HuH-7 (cell line): ENCODE results near the gene RALGAPA2.
A peak's percentile ranks its signal among the peaks of the same experiment; 100 is the strongest.

ENCODE experiments used
- DNase-seq: peaks from one replicate; pipeline ENCODE4 v3.0.0; 2011; ENCODE audit warnings: low spot score

Gene RALGAPA2

DNA sequence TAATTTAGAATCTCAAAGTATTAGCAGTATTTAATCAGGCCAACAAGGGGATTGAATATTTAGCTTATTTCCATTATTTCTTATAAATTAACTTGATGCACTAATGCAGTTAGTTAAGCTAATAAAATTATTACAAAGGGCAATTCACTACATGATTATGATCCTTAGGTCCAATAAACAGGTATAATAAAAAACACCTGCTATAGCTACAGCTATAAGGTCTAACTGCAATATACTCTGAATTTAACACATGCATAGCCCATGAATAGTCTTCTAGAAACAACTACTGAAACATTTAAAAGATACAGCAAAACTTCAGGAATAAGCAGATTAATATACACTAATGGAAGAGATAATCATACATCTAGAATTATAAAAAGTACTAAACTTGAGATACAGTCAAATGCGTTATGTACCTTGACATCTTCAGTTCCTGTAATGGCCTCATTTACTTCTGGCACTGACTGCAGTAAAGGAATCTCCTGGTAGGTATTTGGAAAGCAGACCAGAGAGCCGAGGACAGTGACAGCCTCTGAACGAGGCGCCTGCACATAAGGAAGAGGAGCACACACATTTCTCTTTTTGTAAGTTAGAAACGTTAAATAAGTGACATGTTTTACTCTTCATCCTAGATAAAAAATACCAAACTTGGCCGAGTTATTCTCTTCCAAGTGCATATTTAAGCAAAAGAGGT is 176.1 kb downstream of the RALGAPA2 start:
- DNase-seq, result no peak

DNA sequence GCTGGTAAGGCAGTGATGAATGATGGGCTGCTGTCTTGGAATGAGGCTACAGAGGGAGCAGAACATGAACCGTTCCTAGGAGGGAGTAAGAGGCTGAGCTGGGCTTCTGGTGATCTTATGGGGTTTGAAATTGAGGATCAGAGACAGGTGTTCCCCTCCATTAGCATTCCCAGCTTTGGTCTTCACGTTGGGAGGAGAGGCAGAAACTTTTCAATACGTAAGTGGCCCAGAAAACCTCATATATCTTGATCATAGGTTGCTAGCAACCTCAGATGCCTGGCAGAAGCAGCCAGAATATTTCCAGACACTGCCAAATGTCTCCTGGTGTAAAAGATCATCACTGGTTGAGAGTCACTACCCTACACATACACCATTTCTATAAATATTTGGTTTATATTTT is 177.4 kb downstream of the RALGAPA2 start:
- DNase-seq, result no peak

DNA sequence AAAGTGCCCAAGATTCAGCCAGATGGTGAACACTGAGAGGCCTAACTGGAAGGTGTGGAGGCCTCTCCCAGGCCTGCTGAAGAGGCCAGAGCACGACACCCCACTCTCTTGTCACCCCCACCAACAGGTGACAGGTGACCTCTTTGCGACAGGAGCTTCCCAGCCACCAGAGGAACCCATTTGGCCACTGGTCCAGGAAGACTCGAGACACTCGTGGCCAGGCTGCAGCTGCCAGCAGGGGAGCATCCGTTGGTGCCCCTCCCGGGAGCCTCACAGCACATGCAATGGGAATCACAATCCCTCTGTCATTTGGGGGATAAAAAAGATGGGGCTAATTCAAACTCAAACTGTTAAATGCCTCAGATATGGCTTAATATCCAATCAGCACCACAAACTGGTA is 181.2 kb downstream of the RALGAPA2 start:
- no peak for DNase-seq

DNA sequence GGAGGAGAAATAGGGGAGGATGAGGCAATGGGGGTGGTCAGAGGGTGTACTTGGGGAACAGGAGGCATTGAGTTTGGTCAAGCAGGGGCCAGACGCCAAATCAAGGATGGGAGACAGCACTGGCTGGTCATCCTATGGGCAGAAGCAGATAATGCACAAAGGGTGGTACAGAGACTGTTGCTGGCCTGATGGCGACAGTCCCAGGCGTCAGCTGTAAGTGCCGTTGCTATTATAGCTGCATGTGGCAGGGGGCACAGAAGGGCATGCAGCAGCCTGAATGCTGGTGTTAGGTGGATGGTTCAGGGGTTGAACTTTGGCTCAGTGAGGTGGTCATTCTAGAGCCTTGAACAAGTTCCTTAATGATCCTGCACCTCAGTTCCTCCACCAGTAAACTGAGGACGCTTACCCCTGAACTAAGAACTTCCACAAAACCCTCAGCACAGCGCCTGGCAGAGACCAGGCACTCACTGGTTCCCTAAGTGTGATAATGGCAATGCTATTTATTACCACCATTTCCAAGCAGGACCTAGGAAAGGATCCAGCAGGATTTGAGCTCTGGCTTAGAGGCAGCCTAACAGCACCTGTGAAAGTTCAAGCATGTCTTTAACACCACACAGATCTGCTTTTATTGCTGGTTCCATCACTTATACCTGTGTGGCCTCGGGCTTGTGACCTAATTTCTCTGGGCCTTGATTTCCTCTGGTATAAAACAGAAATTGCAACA is 181.9 kb downstream of the RALGAPA2 start:
- DNase-seq, result no peak

DNA sequence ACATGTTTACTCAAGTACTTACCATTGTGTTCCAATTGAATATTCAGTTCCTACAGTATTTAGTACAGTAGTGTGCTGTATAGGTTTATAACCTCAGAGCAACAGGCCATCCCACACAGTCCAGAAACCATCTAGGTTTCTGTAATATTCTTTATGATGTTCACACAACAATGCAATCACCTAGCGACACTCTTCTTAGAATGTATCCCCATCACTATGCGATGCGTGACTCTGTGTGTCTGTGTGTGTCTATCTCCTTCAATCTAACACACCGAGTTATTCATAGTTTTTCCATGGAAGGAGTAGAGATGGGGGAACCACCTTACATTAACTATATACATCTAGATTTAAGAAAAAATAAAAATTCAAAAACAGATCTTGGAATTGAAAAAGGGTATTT is 182.8 kb downstream of the RALGAPA2 start:
- no peak for DNase-seq

DNA sequence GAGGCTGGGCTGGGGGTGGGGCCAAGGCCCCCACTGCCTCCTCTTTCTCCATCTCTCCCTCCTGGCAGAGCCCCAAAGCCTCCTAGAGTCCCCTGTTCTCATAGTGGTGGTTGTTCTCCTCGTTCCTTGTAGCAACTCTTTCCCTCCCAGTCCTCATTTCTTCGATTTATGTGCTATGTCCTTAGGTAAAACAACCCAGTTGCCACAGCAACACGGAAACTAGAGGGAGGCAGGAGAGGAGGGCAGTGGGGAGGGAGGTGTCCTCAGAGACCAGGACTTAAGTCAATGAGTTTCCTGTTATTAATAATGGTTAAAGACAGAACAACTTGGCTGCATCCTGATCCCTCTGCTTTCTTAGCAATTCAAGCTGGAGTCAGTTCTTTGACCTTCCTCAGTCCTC is 183.6 kb downstream of the RALGAPA2 start:
- no peak for DNase-seq

DNA sequence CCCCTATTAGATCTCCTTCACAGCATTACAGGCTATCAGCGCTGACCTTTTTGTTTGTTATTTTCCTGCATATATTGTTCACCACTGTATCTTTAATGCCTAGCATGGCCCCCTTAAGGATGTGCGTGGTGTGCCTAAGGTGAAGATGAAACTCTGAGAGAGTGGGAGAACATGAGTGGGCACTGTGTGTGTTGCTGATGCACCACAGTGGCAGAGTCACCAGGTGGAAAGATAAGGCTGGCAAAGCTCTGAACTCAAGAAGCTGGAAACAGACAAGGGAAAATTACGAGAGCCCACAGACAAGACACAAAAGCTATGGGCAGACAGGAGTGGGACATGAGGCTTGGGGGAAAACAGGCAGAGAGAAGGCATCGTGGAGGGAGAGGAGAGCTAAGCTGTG is 184.8 kb downstream of the RALGAPA2 start:
- no peak for DNase-seq

DNA sequence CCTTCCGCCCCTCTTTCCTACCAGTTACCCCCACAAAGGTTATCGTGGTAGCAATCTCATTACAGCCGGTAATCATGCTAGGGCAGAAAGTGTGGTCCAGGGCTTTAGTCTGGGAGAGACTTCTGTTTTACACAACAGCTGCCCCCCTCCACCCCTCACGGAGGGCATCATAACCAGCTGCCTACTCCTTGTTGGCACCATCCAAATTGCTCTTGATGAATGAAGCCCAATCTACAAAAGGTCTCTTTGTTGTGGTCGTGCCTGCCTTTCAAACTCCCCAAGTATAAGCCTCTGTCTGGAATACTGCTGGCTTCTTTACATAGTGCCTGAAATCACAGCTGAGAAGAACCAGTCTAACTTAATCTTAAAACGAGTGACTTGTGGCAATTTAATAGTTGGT is 186.7 kb downstream of the RALGAPA2 start:
- DNase-seq, result no peak

DNA sequence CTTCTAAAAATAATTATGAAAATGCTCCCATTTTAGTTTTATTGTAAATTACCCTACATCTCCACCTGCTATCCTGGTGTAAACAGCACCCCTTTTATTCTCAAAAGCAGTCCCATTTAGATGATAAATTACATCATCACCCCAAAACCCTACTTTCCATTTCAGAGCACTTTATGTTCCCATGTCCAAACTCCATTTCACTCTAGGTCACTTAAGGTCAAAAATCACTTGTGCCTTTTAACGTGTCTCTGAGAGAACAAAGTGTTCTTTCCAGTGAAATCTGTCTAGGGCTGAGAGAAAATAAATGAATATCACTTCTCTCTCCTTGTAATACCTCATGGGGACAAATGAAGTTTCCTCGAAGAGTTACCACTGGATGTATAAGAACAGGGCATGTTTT is 187.2 kb downstream of the RALGAPA2 start:
- DNase-seq, result no peak

DNA sequence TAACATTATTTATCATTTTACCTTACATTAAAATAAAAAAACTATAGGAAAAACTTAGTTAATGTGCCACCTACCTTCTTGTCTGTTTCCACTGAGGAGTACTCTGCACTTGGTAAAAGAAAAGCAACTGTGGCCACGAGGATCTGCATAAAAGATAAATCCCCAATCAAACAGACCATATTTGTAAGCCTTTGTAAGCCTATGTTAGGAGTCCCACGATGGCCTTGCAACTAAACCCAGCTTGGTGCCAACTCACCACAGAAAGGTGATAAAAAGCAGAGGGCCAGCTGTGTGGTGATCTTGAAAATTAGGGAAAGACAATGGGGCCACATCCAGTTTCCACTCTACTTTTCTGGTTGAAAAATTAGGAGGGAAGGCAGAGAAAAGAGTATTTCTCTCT is 187.7 kb downstream of the RALGAPA2 start:
- no peak for DNase-seq

DNA sequence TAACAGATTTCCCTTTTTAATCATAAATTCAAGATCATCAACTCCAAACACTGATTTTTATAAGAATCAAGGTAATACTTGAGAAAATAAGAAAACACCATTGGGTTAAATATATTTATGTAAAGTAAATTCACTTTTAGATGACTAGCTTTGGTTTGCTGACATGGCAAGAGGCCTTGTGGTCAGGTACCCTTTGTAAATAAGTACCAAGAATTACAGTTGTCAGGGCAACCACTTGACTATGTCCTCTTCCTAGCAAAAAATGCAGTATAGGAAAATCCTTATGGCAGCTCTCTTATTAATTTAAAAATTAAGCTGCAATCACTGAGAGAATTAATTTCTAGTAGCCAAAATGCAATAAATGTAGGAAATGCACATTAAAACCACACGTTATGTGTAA is 190.7 kb downstream of the RALGAPA2 start:
- no peak for DNase-seq

DNA sequence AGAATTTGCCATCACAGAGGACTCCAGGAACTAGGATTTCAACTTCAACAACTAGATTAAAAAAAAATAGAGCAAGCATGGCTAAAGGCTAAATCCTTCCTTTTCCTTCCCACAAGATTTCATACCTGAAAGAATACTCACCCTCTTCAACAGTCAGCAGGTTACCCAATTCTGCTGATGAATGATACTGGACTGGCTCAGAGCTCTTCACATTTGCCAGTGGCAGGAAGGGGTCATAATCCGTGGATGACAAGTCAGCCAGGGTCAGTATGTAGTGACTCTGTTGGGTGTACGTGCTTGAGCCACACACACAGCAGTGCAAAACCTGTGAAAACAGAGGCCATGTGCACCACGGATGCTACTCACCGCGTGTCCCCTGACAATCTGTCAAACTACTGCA is 191.7 kb downstream of the RALGAPA2 start:
- no peak for DNase-seq

DNA sequence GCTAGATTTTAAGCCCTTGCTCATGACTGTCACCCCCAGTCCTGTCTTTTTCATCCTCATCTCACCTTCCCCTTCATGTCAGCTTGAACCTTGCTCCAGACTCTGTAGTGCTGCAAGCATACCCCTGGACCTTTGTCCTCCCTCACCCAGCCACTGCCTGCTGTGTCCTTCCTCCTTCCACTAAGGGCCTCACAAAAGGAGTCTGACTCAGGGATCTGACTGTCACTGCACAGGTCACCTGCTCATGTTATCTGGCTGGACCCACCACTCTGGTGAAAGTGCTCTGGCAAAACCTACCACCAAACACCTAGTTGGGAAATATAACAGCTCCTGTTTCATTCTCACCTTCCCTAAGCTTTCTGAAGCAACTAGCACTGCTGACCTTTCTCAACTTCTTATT is 193.2 kb downstream of the RALGAPA2 start:
- DNase-seq, result peak; percentile 20

DNA sequence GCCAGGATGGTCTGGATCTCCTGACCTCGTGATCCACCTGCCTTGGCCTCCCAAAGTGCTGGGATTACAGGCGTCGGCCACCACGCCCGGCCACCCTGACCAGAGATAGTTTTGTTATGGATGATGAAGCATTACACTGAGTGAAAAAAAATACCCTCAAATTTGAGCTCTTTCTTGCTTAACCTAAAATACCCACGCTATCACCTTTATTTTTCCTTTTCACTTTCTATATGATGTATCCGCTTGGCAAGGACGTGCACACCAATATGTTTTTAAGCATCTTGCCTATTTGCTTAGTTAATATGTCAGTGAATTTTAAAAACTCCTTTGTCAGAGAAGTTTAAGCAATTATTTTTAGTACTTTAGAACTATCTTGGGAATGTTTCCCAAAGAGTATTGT is 194.2 kb downstream of the RALGAPA2 start:
- no peak for DNase-seq

DNA sequence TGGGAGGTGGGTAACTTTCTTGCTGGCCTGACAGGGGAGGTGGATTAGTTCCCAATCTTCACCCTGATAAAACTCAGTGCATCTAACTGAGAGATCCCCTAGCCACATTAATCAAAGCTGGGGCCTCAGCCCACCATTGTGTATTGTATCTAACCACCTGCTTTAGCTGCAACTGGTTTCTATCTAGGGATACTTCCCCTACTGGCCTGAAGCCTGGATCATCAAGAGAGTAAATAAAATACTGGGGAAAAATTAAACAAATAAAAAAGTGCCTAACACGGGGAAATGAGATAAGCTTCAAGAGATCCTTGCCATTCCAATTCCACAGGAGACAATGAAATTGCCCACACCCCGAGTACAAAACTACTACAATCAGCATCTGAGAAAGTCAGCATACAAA is 195.1 kb downstream of the RALGAPA2 start:
- no peak for DNase-seq

DNA sequence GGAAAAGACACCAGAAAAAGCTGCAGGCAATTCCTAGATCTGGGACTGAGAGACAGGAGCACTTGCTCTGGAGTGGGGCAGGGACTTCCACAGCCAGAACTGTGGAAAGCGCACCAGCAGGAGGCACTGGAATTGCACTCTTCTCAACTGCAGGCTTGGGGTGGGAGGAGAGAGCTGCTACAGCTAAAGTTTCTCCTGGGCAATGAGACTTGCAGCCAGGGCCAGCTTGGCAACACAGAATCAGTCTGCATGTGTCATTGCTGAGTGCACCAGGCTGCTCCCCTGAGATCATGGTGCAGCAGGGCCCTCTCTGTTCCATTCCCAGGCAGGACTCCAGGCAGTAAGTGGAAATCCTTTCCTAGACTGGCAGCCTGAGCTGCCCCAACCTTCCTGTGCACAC is 198.7 kb downstream of the RALGAPA2 start:
- DNase-seq, result no peak

DNA sequence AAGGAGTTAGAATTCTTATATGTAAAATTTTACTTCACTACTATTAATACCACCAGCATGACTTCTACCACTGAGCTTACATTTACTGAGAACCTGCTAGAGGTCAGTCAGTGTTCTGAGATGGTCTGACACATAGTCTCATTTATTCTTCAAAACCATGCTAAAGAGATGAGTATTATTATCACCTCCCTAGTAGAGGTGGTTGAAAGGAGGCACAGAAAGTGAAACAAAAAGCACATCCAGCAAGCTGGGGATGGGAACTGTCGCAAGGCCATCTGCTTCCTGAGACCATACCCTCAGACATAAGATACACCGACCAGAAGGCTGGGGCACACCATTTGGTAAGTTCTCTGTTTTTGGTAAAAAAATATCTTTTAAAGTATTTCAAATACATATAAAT is 206.9 kb downstream of the RALGAPA2 start:
- no peak for DNase-seq

DNA sequence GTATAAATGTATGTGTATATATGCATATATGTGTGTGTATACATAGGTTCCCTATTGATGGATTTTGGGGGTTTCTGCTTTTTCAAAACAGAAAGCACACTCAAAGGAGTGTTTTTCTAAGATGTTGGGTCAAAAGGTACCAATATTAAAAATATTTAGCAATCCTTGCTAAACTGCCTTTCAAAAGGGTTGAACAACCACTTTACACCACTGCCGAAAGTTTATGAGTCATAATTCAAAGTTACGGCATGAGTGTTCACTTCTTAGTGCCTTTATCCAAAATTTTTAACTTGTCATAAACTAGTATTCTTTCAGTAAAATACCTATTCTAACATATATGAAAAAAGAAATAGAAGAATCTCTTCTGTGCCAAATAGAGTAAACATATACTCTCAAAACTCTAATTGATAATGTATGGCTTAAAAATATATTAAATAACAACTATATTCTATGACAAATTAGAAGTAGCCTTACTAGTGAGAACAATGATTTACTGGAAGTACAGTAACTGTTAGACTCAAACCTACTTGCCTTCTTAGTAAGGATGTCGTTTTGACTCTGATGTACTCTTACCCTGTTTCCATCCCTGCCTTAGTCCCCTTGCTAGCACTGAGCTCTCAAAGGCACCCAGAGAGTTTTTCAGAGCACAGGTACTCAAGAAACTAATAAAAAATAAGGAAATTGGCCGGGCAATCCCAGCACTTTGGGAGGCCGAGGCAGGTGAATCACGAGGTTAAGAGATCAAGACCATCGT is 208.5 kb downstream of the RALGAPA2 start:
- no peak for DNase-seq

DNA sequence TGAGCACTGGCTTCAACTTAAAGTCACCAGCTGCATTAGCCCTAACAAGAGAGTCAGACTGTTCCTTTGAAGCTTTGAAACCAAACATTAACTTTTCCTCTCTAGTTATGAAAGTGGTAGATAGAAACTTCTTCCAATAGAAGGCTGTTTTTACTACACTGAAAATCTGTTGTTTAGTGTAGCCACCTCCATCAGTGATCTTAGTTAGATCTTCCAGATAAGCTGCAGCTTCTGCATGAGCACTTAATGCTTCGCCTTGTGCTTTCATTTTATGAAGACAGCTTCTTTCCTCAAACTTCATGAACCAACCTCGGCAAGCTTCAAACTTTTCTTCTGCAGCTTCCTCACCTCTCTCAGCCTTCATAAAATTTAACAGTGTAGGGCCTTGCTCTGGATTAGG is 211.3 kb downstream of the RALGAPA2 start:
- no peak for DNase-seq

DNA sequence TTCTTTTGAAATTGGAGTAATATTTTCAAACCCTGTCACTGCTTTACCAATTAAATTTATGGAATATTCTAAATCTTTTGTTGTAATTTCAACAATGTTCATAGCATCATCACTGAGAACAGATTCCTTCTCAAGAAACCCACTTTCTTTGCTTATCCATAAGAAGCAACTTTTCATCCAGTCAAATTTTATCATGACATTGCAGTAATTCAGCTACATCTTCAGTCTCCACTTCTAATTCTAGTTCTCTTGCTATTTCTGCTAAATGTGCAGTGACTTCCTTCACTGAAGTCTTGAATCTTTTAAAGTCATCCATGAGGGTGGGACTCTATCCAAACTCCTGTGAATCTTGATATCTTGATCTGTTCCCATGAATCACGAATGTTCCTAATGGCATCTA is 212.1 kb downstream of the RALGAPA2 start:
- no peak for DNase-seq

DNA sequence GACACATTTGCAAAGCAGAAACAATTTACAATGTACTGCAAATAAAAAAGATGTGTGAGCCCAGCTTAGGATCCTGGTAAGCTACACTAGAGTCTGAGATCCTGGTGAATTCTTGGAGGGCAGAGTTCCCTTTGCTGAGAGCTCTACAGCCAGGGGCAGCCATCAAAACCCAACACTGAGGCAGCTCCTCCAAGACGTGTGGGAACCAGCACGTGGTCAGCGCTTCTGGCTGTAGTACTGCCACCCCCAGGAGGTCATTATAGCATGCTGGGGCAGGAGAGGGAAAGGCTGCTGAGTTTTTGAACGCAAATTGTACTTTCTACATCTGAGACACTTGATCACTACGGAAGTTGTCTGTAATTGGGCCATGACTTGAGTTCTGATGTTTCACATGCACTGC is 213.0 kb downstream of the RALGAPA2 start:
- no peak for DNase-seq

DNA sequence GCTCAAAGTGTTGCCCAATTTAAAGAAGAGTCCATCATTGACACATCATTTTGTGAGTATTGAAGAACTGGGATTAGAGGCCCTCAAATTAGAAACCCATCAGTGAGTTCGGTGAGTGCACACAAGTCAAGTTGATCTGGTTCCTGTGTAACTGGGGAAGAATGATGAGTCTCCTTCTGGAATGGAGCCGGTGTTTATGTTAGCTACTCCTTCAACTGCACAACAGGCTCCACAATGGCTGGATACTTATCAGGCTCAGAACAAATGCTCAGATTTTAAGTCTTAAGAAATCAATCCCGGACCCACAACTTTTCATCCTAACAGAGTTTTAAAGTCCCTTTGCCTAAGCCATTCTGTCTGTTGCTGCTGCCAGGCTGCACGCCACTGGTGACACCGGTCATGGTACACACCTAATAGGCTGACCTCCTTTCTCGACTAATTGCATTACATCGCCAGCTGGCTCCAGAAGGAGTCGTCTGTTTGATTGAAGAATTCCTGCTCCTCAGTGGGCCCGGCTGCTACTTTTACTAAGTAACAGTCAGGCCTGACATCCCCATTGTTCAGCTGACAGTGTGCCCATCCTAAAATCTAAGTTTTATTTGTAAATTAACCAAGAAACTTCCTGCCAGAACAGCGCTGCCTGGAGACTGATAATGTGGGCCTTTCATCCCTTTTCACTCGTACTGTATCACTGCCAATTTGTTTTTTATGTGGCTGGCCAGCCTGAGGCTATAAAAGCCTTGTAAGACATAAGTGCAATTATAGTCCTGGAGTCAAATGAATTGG is 214.2 kb downstream of the RALGAPA2 start:
- DNase-seq, result no peak
